HepG2 (cell line): Measurements from ENCODE around the gene PXT1. TPM values are rescaled to one million over a fixed set of nuclear protein-coding genes. Genes with fewer than 3 reads are reported as not detected.

Experiments used
- ATAC-seq: fragments of 200-7000 bp; cut with Tn5 transposase; 3 replicates; pipeline ENCODE4 v1.9.1; 2020; ENCODE audit warnings: mild to moderate bottlenecking, moderate library complexity
- BruUV-seq: library from RNA; stranded (reverse); fragments of 400-500 nt; replicated peaks from 2 replicates; lab custom pipeline; 2021; lab: Mats Ljungman, UMichigan
- CTCF ChIA-PET: fragments of 300-600 bp; formaldehyde crosslinking; extraction: SDS; loops from one replicate; lab custom pipeline; 2021; ENCODE audit warnings: low total read pairs, inconsistent platforms, low intra/inter-chr PET ratio; lab: Yijun Ruan, JAX
- POLR2A ChIA-PET: fragments of 350-600 bp; sonication (Branson Sonifier 250); formaldehyde crosslinking; loops from one replicate; lab custom pipeline; 2020; ENCODE audit warnings: antibody characterized with exemption, inconsistent platforms; lab: Yijun Ruan, JAX
- DNase-seq: peaks from one replicate; pipeline ENCODE4 v3.0.0-alpha.2; 2015; ENCODE audit warnings: low spot score
- FAIRE-seq: peaks from 3 replicates; lab custom pipeline; 2011; peaks lifted over from hg19 to GRCh38; lab: Jason Lieb, UNC
- H2AFZ ChIP-seq: one replicate; pipeline ENCODE4 v1.6.1; 2011; ENCODE audit warnings: low read length, inconsistent platforms
- H3K27ac ChIP-seq: fragments of 300-600 bp; 3 replicates; pipeline ENCODE4 v1.8.0; 2011; ENCODE audit warnings: mixed run types, mild to moderate bottlenecking, mixed read lengths, low read length, inconsistent platforms; ENCODE audit not compliant: insufficient read depth; ENCODE audit errors: extremely low read length
- H3K27me3 ChIP-seq, 2 experiments: fragments of 200-600 bp in 1 of 2; 2 replicates in 1 of 2; 3 replicates in 1 of 2; pipeline versions ENCODE4 v1.6.0 to v1.8.0; 2011; ENCODE audit warnings: low read length in 2 of 2, mild to moderate bottlenecking in 2 of 2, moderate library complexity in 2 of 2, inconsistent platforms in 1 of 2; ENCODE audit not compliant: insufficient read depth in 2 of 2, control insufficient read depth in 1 of 2
- H3K36me3 ChIP-seq, 2 experiments: fragments of 200-600 bp in 1 of 2; replicated peaks in 1 of 2; 2 replicates in 1 of 2; 3 replicates in 1 of 2; pipeline versions ENCODE4 v1.5.1 to v1.8.0; 2011; ENCODE audit warnings: low read length in 2 of 2, inconsistent platforms in 1 of 2; ENCODE audit not compliant: insufficient read depth in 2 of 2, control insufficient read depth in 1 of 2
- H3K4me1 ChIP-seq: 2 replicates; pipeline ENCODE4 v1.5.1; 2012; ENCODE audit warnings: low read length, inconsistent platforms; ENCODE audit not compliant: insufficient read depth
- H3K4me2 ChIP-seq: 2 replicates; pipeline ENCODE4 v1.6.0; 2011; ENCODE audit warnings: low read depth, low read length, inconsistent platforms
- H3K4me3 ChIP-seq, 3 experiments: fragments of 200-600 bp in 1 of 3; sonication (generic), shearing (Covaris generic) in 1 of 3; replicated peaks in 1 of 3; 2 replicates each; pipeline ENCODE4 v1.5.1; 2011 to 2016; ENCODE audit warnings: low read length in 3 of 3, inconsistent platforms in 2 of 3, low read depth in 2 of 3, mild to moderate bottlenecking in 2 of 3, control low read depth in 1 of 3, mixed read lengths in 1 of 3; ENCODE audit not compliant: insufficient read depth in 1 of 3
- H3K79me2 ChIP-seq: one replicate; pipeline ENCODE4 v1.6.1; 2011; ENCODE audit warnings: low read length, inconsistent platforms; ENCODE audit not compliant: insufficient read depth
- H3K9ac ChIP-seq: 2 replicates; pipeline ENCODE4 v1.6.0; 2011; ENCODE audit warnings: mild to moderate bottlenecking, low read depth, low read length, inconsistent platforms; ENCODE audit not compliant: insufficient read depth
- H3K9me3 ChIP-seq: 2 replicates; pipeline ENCODE4 v1.5.1; 2012; ENCODE audit warnings: mild to moderate bottlenecking, low read length
- H4K20me1 ChIP-seq: 2 replicates; pipeline ENCODE4 v1.6.0; 2011; ENCODE audit warnings: inconsistent platforms, mild to moderate bottlenecking, low read length, moderate library complexity; ENCODE audit not compliant: insufficient read depth
- ATRX ChIP-seq: sonication (generic); formaldehyde crosslinking; IDR thresholded peaks from 2 replicates; pipeline ENCODE4 v1.4.0; 2020; ENCODE audit warnings: missing genetic modification reagents, borderline replicate concordance
- GATAD2A ChIP-seq: IDR thresholded peaks from 2 replicates; pipeline ENCODE4 v1.6.1; 2016
- HOXA9 ChIP-seq: sonication (generic); formaldehyde crosslinking; IDR thresholded peaks from 2 replicates; pipeline ENCODE4 v1.8.1; 2022; ENCODE audit warnings: missing genetic modification reagents, mild to moderate bottlenecking, moderate library complexity, borderline replicate concordance
- KDM1A ChIP-seq: IDR thresholded peaks from 2 replicates; pipeline ENCODE4 v1.6.1; 2016; ENCODE audit warnings: missing compliant biosample characterization
- KDM4B ChIP-seq: sonication (generic); formaldehyde crosslinking; IDR thresholded peaks from 2 replicates; pipeline ENCODE4 v1.4.0; 2020; ENCODE audit warnings: missing genetic modification reagents
- PHF20 ChIP-seq: sonication (generic); formaldehyde crosslinking; IDR thresholded peaks from 2 replicates; pipeline ENCODE4 v1.5.0; 2020; ENCODE audit warnings: mild to moderate bottlenecking, missing genetic modification reagents
- PLRG1 ChIP-seq: fragments of 450-650 bp; conservative IDR thresholded peaks from 2 replicates; pipeline ENCODE4 v1.6.1; 2016
- POLR2AphosphoS2 ChIP-seq: IDR thresholded peaks from 2 replicates; pipeline ENCODE4 v1.6.1; 2011; ENCODE audit warnings: low read depth, low read length, improper control_type of control experiment
- SMAD9 ChIP-seq: sonication (generic); formaldehyde crosslinking; IDR thresholded peaks from 2 replicates; pipeline ENCODE4 v1.5.1; 2020; ENCODE audit warnings: mild to moderate bottlenecking, missing genetic modification reagents
- TBP ChIP-seq: sonication (generic); formaldehyde crosslinking; IDR thresholded peaks from 2 replicates; pipeline ENCODE4 v1.5.0; 2020; ENCODE audit warnings: missing genetic modification reagents
- ZNF160 ChIP-seq: sonication (generic); formaldehyde crosslinking; IDR thresholded peaks from 2 replicates; pipeline ENCODE4 v1.8.0; 2022; ENCODE audit warnings: mild to moderate bottlenecking, inconsistent platforms, missing genetic modification reagents
- ZNF670 ChIP-seq: sonication (generic); formaldehyde crosslinking; IDR thresholded peaks from 2 replicates; pipeline ENCODE4 v1.8.0; 2022; ENCODE audit warnings: mild to moderate bottlenecking, missing genetic modification reagents, borderline replicate concordance
- ZNF709 ChIP-seq: sonication (generic); formaldehyde crosslinking; IDR thresholded peaks from 2 replicates; pipeline ENCODE4 v1.5.0; 2020; ENCODE audit warnings: mild to moderate bottlenecking, missing genetic modification reagents
- ZSCAN30 ChIP-seq: sonication (generic); formaldehyde crosslinking; IDR thresholded peaks from 2 replicates; pipeline ENCODE4 v1.5.0; 2020; ENCODE audit warnings: mild to moderate bottlenecking, missing genetic modification reagents
- WGBS: methylation state at CpG from one replicate; pipeline ENCODE4 v1.1.6; 2017; ENCODE audit warnings: low lambda C conversion rate; 5-methylcytosine and 5-hydroxymethylcytosine counted together
- in situ Hi-C: cut with HindIII; loops from 2 replicates; pipeline ENCODE4 v1.10.0; 2017; ENCODE audit warnings: low pct_unique_long_range_greater_than_20kb; ENCODE audit not compliant: extremely low pct_ligation_motif_present
- intact Hi-C: fragments of 100-400 bp; cut with micrococcal nuclease; formaldehyde crosslinking; loops from one replicate; pipeline ENCODE4 v1.10.0; 2022; ENCODE audit not compliant: unreplicated experiment
- polyA plus RNA-seq, 8 experiments: library from polyadenylated mRNA; depleted of rRNA in 3 of 8; stranded (reverse) in 7 of 8; unstranded in 1 of 8; fragments of >200 nt; fragmentation: Illumina TruSeq in 4 of 8; extraction: Trizol in 4 of 8; gene quantifications; 2 replicates each; pipeline versions ENCODE4 v1.2.1 to v1.2.3, GENCODE V29; 2011 to 2016; ENCODE audit warnings: low read depth in 4 of 8, missing spikeins in 1 of 8, mixed read lengths in 1 of 8; ENCODE audit not compliant: insufficient read depth in 1 of 8
- total RNA-seq, 5 experiments: library from RNA; depleted of rRNA; stranded (reverse); fragments of >200 nt; fragmentation: Illumina TruSeq; extraction: Trizol; gene quantifications; 2 replicates each; pipeline ENCODE4 v1.2.3, GENCODE V29; 2016; ENCODE audit warnings: low read depth in 1 of 5
- TF ChIP-seq, protein P1 (sequence below): sonication (generic); formaldehyde crosslinking; IDR thresholded peaks from 2 replicates; pipeline ENCODE4; 2020; ENCODE audit warnings: missing genetic modification reagents, mild to moderate bottlenecking, borderline replicate concordance
- TF ChIP-seq, protein P2 (sequence below): sonication (generic); formaldehyde crosslinking; IDR thresholded peaks from 2 replicates; pipeline ENCODE4 v1.4.0; 2020; ENCODE audit warnings: mild to moderate bottlenecking, missing genetic modification reagents
- TF ChIP-seq, protein P3 (sequence below): sonication (generic); formaldehyde crosslinking; IDR thresholded peaks from 2 replicates; pipeline ENCODE4 v1.5.0; 2020; ENCODE audit warnings: missing genetic modification reagents, mild to moderate bottlenecking, borderline replicate concordance
- TF ChIP-seq, protein P4 (sequence below): sonication (generic); formaldehyde crosslinking; conservative IDR thresholded peaks from 2 replicates; pipeline ENCODE4 v1.4.0; 2020; ENCODE audit warnings: missing genetic modification reagents

The PXT1 gene
- total and polyA plus RNA-seq, 2 of the 13 experiments (the other 11 are each of a cell fraction or from before 2014, with no cell fraction given), result 0.04 TPM; not detected in 1

DNA sequence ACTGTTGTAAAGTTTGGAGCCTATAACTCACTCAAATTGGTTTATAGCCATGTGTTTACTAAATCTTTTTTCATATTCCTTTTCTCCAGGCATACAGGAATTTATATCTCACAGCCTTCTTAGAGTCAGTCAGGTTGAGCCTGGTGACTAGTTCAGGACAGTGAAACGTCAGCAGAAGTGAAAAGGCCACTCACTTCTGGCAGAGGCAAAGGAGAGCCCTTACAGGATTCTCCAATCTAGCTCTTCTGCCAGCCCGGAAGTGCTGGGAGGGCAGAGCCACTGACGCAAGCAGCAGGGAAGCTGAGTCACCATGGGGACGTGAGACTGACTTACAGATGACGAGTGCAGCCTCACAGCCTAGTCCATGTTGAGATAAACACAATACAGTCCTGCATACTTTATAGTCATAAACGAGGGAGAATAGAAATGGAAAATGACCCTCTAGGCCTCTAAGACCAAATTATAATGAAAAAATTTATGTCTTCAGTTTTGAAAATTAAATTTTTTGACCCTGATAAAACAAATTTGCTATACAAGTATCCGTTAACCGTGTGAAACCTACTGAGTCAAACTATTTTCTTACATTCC, 1.3 kb downstream of the PXT1 start:
- 2% methylated on average over 8 of the region's 8 CpGs for WGBS
- no TSS peak for BruUV-seq
- intact Hi-C loops, result loop anchor here (5.0 kb wide), 1 partner anchor 106 kb away; the partner anchor contains the start of gene STK38
- CTCF ChIA-PET, result interaction anchor here (0.6 kb wide), 1 partner anchor 159 kb away, joined by 3 read pairs; no protein-coding TSS in a partner anchor
- peak overlapping the region; percentile 90 for H3K4me2 ChIP-seq
- H3K9ac ChIP-seq, result peak overlapping the region; percentile 87
- peaks cover 0 to 4% of the 10 kb centered on the region in 2 experiments; a peak in 1 of 5 replicates for H3K27me3 ChIP-seq
- DNase-seq (peak; percentile 94), ATAC-seq (peak; percentile 61), FAIRE-seq (peak; percentile 85)
- H3K4me3 ChIP-seq, result peak overlapping the region; percentile 78 to 93 (median 93)
- no peaks in the 10 kb centered on the region; the same call in 1 of the 2 replicates for H4K20me1 ChIP-seq
- peak overlapping the region; percentile 43 for H2AFZ ChIP-seq
- POLR2A ChIA-PET, result interaction anchor here (0.6 to 1.6 kb wide), 12 partner anchors 8 to 225 kb away, joined by 3 to 21 read pairs (median 4); no protein-coding TSS in a partner anchor
- peaks cover 52% of the 10 kb centered on the region for H3K4me1 ChIP-seq
- peaks cover 33% of the 10 kb centered on the region for H3K79me2 ChIP-seq
- H3K9me3 ChIP-seq, result no peaks in the 10 kb centered on the region
- no peaks in the 10 kb centered on the region; a peak in 1 of 5 replicates for H3K36me3 ChIP-seq
- peak overlapping the region; percentile 94 for H3K27ac ChIP-seq
- in situ Hi-C loops, result loop anchor here (5.0 kb wide), 1 partner anchor 156 kb away; no protein-coding TSS in a partner anchor
- TF ChIP-seq ATRX, result no peak
- no peak for TF ChIP-seq ZSCAN30 (CRISPR knock-in tag)
- no peak for TF ChIP-seq POLR2AphosphoS2
- peak; percentile 89 for TF ChIP-seq GATAD2A
- TF ChIP-seq, protein P1, sequence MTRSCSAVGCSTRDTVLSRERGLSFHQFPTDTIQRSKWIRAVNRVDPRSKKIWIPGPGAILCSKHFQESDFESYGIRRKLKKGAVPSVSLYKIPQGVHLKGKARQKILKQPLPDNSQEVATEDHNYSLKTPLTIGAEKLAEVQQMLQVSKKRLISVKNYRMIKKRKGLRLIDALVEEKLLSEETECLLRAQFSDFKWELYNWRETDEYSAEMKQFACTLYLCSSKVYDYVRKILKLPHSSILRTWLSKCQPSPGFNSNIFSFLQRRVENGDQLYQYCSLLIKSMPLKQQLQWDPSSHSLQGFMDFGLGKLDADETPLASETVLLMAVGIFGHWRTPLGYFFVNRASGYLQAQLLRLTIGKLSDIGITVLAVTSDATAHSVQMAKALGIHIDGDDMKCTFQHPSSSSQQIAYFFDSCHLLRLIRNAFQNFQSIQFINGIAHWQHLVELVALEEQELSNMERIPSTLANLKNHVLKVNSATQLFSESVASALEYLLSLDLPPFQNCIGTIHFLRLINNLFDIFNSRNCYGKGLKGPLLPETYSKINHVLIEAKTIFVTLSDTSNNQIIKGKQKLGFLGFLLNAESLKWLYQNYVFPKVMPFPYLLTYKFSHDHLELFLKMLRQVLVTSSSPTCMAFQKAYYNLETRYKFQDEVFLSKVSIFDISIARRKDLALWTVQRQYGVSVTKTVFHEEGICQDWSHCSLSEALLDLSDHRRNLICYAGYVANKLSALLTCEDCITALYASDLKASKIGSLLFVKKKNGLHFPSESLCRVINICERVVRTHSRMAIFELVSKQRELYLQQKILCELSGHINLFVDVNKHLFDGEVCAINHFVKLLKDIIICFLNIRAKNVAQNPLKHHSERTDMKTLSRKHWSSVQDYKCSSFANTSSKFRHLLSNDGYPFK, result 0 out of 2 replicates have a peak, but pooled peaks have one; percentile 27
- TF ChIP-seq, protein P2, sequence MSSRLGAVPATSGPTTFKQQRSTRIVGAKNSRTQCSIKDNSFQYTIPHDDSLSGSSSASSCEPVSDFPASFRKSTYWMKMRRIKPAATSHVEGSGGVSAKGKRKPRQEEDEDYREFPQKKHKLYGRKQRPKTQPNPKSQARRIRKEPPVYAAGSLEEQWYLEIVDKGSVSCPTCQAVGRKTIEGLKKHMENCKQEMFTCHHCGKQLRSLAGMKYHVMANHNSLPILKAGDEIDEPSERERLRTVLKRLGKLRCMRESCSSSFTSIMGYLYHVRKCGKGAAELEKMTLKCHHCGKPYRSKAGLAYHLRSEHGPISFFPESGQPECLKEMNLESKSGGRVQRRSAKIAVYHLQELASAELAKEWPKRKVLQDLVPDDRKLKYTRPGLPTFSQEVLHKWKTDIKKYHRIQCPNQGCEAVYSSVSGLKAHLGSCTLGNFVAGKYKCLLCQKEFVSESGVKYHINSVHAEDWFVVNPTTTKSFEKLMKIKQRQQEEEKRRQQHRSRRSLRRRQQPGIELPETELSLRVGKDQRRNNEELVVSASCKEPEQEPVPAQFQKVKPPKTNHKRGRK, result no peak
- TF ChIP-seq, protein P3, sequence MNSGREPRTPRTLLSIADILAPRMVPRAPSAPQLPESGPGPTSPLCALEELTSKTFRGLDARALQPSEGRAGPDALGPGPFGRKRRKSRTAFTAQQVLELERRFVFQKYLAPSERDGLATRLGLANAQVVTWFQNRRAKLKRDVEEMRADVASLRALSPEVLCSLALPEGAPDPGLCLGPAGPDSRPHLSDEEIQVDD (CRISPR knock-in tag), result no peak
- peak; percentile 74; the same call in 1 of the 2 replicates for TF ChIP-seq KDM4B (CRISPR knock-in tag)
- TF ChIP-seq KDM1A (CRISPR knock-in tag), result no peak
- peak; percentile 71 for TF ChIP-seq PHF20 (CRISPR knock-in tag)
- TF ChIP-seq TBP, result no peak
- TF ChIP-seq HOXA9 (CRISPR knock-in tag), result no peak
- TF ChIP-seq ZNF709 (CRISPR knock-in tag), result no peak
- TF ChIP-seq ZNF670 (CRISPR knock-in tag), result no peak
- no peak for TF ChIP-seq PLRG1
- TF ChIP-seq SMAD9, result no peak
- no peak for TF ChIP-seq ZNF160
- TF ChIP-seq, protein P4, sequence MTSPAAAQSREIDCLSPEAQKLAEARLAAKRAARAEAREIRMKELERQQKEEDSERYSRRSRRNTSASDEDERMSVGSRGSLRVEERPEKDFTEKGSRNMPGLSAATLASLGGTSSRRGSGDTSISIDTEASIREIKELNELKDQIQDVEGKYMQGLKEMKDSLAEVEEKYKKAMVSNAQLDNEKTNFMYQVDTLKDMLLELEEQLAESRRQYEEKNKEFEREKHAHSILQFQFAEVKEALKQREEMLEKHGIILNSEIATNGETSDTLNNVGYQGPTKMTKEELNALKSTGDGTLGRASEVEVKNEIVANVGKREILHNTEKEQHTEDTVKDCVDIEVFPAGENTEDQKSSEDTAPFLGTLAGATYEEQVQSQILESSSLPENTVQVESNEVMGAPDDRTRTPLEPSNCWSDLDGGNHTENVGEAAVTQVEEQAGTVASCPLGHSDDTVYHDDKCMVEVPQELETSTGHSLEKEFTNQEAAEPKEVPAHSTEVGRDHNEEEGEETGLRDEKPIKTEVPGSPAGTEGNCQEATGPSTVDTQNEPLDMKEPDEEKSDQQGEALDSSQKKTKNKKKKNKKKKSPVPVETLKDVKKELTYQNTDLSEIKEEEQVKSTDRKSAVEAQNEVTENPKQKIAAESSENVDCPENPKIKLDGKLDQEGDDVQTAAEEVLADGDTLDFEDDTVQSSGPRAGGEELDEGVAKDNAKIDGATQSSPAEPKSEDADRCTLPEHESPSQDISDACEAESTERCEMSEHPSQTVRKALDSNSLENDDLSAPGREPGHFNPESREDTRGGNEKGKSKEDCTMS (CRISPR knock-in tag), result no peak
